ENCODE data around the gene ABTB2.

DNA sequence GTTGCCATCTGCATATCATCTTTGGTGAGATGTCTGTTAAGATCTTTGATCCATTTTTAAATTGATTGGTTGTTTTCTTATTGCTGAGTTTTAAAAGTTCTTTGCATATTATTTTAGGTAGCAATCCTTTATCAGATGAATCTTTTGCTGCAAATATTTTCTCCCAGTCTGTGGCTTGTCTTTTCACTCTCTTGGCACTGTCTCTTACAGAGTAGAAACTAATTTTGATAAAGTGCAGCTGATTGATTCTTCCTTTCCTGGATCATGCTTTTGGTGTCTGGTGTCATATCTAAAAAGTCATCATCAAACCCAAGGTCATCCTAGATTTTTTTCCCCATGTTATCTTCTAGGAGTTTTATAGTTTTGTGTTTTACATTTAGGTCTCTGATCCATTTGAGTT lies 139.7 kb downstream of the ABTB2 start:
- TF ChIP-seq, protein P1, sequence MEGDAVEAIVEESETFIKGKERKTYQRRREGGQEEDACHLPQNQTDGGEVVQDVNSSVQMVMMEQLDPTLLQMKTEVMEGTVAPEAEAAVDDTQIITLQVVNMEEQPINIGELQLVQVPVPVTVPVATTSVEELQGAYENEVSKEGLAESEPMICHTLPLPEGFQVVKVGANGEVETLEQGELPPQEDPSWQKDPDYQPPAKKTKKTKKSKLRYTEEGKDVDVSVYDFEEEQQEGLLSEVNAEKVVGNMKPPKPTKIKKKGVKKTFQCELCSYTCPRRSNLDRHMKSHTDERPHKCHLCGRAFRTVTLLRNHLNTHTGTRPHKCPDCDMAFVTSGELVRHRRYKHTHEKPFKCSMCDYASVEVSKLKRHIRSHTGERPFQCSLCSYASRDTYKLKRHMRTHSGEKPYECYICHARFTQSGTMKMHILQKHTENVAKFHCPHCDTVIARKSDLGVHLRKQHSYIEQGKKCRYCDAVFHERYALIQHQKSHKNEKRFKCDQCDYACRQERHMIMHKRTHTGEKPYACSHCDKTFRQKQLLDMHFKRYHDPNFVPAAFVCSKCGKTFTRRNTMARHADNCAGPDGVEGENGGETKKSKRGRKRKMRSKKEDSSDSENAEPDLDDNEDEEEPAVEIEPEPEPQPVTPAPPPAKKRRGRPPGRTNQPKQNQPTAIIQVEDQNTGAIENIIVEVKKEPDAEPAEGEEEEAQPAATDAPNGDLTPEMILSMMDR (conservative IDR thresholded peaks at IDR 0.05; ENCODE audit: low read length), result no peak
- no peak for TF ChIP-seq EZH2phosphoT487 (IDR thresholded peaks at IDR 0.05; ENCODE audit: borderline replicate concordance, low read depth, low read length)
